Thyroid gland (tissue), 4 donors: ENCODE data around the gene TCEANC. TPM values are rescaled to one million over a fixed set of nuclear protein-coding genes. Genes with fewer than 3 reads are reported as not detected.

Experiments used
- DNase-seq, 2 donors: peaks; one replicate each; pipeline ENCODE4 v3.0.0-alpha.2; 2019
- H3K27ac ChIP-seq, 3 donors: fragments of 200-600 bp; sonication (generic); 1 replicate in 2 of 3; 2 replicates in 1 of 3; pipeline ENCODE4 v1.5.1; 2016 to 2019; ENCODE audit warnings: mild to moderate bottlenecking in 1 of 3, moderate library complexity in 1 of 3
- H3K27me3 ChIP-seq: fragments of 200-600 bp; sonication (generic); one replicate; pipeline ENCODE4 v1.5.1; 2019
- H3K36me3 ChIP-seq, 2 donors: fragments of 200-600 bp; sonication (generic); one replicate each; pipeline ENCODE4 v1.5.1; 2016 to 2019
- H3K4me1 ChIP-seq, 2 donors: fragments of 200-600 bp; sonication (generic); one replicate each; pipeline ENCODE4 v1.5.1; 2017 to 2019
- H3K4me3 ChIP-seq, 3 donors: fragments of 200-600 bp; sonication (generic); replicated peaks in 1 of 3; 1 replicate in 2 of 3; 2 replicates in 1 of 3; pipeline ENCODE4 v1.5.1; 2016; ENCODE audit warnings: mild to moderate bottlenecking in 1 of 3
- H3K9me3 ChIP-seq: fragments of 200-600 bp; sonication (generic); one replicate; pipeline ENCODE4 v1.5.1; 2017
- POLR2A ChIP-seq, 2 donors: fragments of 450-650 bp; IDR thresholded peaks; one replicate each; pipeline ENCODE4 v1.6.1; 2017; ENCODE audit warnings: antibody characterized with exemption in 2 of 2, mild to moderate bottlenecking in 2 of 2, moderate library complexity in 1 of 2
- WGBS, 2 donors: methylation state at CpG; one replicate each; pipeline ENCODE4 v1.1.5; 2017; 5-methylcytosine and 5-hydroxymethylcytosine counted together
- intact Hi-C: fragments of 100-400 bp; cut with DNase I; formaldehyde crosslinking; loops from one replicate; pipeline ENCODE4 v1.15.1; 2023
- total RNA-seq, 4 donors: library from RNA; depleted of rRNA; stranded (reverse); fragments of >200 nt; gene quantifications; one replicate each; pipeline ENCODE4 v1.2.3, GENCODE V29; 2016
- TF ChIP-seq, protein P1 (sequence below), 6 experiments: fragments of 200-600 bp in 3 of 6; fragments of 450-650 bp in 3 of 6; sonication (generic) in 3 of 6; IDR thresholded peaks; one replicate each; pipeline ENCODE4 v1.5.1; 2016 to 2019; ENCODE audit warnings: antibody characterized with exemption in 6 of 6, mild to moderate bottlenecking in 2 of 6, inconsistent platforms in 1 of 6, moderate library complexity in 1 of 6

The TCEANC gene
- total RNA-seq, 4 donors from 2014 or later, result 4.5 to 8.6 (median 6.4) TPM

DNA sequence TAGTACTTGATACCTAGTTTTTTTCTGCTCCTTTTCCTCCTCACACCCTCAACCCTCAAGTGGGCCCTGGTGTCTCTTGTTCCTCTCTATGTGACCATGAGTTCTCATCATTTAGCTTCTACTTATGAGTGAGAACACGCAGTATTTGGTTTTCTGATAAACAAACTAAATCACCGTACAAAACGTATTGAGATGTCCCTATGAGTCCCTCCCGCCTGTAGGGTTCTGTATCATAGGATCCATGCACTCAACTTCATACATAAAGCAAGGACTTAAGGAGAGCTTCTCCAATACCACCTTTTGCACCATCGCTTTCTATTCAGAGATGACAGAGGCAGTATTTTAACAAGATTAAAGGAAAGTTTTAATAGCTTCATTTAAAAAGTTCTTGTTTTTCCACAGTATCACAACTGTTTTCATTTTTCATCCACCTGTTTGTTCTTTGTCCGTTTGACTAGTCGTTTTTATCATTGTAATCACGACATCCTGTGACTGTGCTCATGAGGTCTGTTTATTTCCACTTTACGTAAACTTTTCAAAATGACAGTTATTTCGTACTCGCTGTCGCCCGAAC is 35.5 kb downstream of the TCEANC start:
- WGBS, 2 donors, result 6 to 11% methylated on average over 13 of the region's 13 CpGs
- no peaks in the 10 kb centered on the region for H3K9me3 ChIP-seq
- no peaks in the 10 kb centered on the region for H3K36me3 ChIP-seq
- peak overlapping the region in 2 of 3 donors; percentile 35 to 81 for H3K4me3 ChIP-seq
- peak overlapping the region; percentile 78 to 90 (median 89) for H3K27ac ChIP-seq
- no peaks in the 10 kb centered on the region for H3K27me3 ChIP-seq
- TF ChIP-seq, protein P1, sequence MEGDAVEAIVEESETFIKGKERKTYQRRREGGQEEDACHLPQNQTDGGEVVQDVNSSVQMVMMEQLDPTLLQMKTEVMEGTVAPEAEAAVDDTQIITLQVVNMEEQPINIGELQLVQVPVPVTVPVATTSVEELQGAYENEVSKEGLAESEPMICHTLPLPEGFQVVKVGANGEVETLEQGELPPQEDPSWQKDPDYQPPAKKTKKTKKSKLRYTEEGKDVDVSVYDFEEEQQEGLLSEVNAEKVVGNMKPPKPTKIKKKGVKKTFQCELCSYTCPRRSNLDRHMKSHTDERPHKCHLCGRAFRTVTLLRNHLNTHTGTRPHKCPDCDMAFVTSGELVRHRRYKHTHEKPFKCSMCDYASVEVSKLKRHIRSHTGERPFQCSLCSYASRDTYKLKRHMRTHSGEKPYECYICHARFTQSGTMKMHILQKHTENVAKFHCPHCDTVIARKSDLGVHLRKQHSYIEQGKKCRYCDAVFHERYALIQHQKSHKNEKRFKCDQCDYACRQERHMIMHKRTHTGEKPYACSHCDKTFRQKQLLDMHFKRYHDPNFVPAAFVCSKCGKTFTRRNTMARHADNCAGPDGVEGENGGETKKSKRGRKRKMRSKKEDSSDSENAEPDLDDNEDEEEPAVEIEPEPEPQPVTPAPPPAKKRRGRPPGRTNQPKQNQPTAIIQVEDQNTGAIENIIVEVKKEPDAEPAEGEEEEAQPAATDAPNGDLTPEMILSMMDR (IDR thresholded peaks at IDR 0.05), result no peak
- no peak for TF ChIP-seq POLR2A (IDR thresholded peaks at IDR 0.05)
- no peak for DNase-seq
- intact Hi-C loops, result no loop called here
- peaks cover 4 to 8% of the 10 kb centered on the region in 2 donors for H3K4me1 ChIP-seq

DNA sequence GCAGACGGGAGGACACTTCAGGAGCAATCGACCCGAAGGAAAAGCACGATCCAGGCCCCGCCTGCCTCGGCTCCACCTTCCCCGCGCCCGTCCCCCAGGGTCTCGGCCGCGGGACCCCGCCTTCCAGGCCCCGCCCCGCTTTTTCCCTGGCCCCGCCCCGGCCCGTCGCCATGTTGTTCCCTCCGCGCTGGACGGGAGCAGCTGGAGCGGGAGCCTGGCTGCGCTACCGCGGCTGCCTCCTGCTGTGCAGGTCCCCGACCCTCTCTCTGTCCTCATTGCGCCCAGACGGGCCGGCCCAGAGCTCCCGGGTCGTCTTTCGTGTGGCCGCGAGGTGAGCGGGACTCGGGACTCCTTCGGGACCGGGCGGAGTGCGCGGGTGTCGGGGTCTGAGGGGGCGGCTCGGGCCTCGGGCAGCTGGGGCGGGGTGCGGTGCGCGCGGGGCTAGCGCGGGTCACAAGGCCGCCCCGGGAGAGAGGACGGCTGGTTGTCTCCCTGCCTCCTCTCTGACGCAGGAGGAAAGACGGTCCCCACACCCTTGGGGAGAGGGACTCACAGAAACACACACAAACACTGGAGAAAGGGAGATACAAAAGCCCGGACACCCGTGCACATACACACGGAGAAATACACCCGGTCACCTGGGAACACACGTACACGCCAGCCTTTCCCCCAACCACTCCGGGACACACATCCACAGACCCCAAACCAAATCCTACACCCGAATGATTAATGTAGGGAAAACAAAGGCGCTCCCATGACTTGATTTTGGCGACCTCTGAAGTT is 36.2 kb downstream of the TCEANC start, which contains the start of gene RAB9A:
Gene RAB9A, plus strand, starts transcription at position 171 of the 783 bp plus-strand sequence. CDS start 19,619 bp downstream, outside the sequence.
- intact Hi-C loops, result no loop called here
- DNase-seq, result peak; percentile 83 to 87
- Histone ChIP-seq H3K4me1 (peaks cover 4 to 10% of the 10 kb centered on the region in 2 donors), H3K27ac (peak within 1 kb of the TSS; percentile 89 to 93 (median 90)), H3K36me3 (no peaks in the 10 kb centered on the region), H3K4me3 (peak within 1 kb of the TSS; percentile 39 to 87 (median 81)), H3K9me3 (no peaks in the 10 kb centered on the region), H3K27me3 (no peaks in the 10 kb centered on the region)
- WGBS, 2 donors, result 0 to 1% methylated on average over 11 of the region's 68 CpGs
- peak; percentile 86 to 89 for TF ChIP-seq POLR2A (IDR thresholded peaks at IDR 0.05)
- TF ChIP-seq, protein P1 (IDR thresholded peaks at IDR 0.05), result no peak

DNA sequence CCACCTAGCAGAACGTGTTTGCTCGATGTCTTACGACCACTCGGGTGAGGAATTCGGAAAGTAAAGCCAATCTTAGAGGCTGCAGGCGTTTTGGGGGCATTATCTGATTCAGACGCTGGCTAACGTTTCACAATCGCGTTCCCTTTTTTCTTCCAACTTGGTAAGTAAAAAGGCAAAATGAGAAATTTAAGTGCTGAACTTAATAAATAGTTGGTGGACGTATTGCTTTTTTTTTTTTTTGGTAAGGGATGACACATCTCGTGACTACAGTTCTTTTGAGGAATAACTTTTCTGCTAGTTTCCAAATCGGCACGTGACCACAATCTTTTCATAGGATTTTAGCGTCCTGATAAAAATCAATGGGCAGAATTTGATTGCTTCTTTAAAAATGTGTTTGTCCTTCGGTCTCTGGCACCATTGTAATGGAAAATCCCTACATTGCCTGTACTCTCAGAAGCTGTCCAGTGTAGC is 36.8 kb downstream of the TCEANC start:
- Histone ChIP-seq H3K4me1 (peaks cover 4 to 10% of the 10 kb centered on the region in 2 donors), H3K4me3 (peak overlapping the region; percentile 39 to 87 (median 81)), H3K27me3 (no peaks in the 10 kb centered on the region), H3K27ac (peak overlapping the region; percentile 89 to 93 (median 90)), H3K36me3 (no peaks in the 10 kb centered on the region), H3K9me3 (no peaks in the 10 kb centered on the region)
- 1% methylated on average over 16 of the region's 16 CpGs for WGBS, 2 donors
- intact Hi-C loops, result no loop called here
- no peak for DNase-seq
- TF ChIP-seq, protein P1 (IDR thresholded peaks at IDR 0.05), result no peak
- TF ChIP-seq POLR2A (IDR thresholded peaks at IDR 0.05), result no peak

DNA sequence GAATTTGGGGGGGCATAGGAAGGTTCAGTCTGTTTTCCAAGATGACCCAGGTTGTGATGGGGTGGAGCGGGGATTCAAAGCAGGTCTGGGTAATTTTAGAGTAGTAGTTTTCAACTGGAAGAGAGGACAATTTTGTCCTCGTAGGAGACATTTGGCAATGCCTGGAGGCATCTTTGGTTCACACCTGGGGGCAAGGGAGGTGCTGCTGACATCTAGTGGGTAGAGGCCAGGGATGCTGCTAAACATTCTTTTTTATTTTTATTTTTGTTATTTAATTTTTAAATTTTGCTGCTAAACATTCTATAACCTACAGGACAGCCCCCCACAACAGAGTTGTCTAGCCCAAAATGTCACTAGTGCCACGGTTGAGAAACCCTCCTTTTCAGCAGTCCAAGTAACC is 37.9 kb downstream of the TCEANC start:
- H3K4me1 ChIP-seq, result peaks cover 4 to 10% of the 10 kb centered on the region in 2 donors
- intact Hi-C loops, result no loop called here
- no peaks in the 10 kb centered on the region for H3K36me3 ChIP-seq
- DNase-seq, result no peak
- no peak overlapping the region for H3K27ac ChIP-seq
- WGBS, 2 donors, result 68 to 69% methylated on average over 3 of the region's 3 CpGs
- TF ChIP-seq POLR2A (IDR thresholded peaks at IDR 0.05), result no peak
- TF ChIP-seq, protein P1 (IDR thresholded peaks at IDR 0.05), result no peak
- no peak overlapping the region for H3K4me3 ChIP-seq
- no peaks in the 10 kb centered on the region for H3K9me3 ChIP-seq
- H3K27me3 ChIP-seq, result no peaks in the 10 kb centered on the region
